CD14-positive monocyte (primary cell): ENCODE results near the gene BTBD6. TPM values are rescaled to one million over a fixed set of nuclear protein-coding genes. Genes with fewer than 3 reads are reported as not detected.
A peak's percentile ranks its signal among the peaks of the same experiment; 100 is the strongest.

Source experiments
- DNase-seq, 3 donors: peaks; one replicate each; pipeline ENCODE4 v3.0.0-alpha.2; 2011 to 2022
- H2AFZ ChIP-seq: 2 replicates; pipeline ENCODE4 v1.6.0; 2012; ENCODE audit warnings: mild to moderate bottlenecking, low read depth, low read length, inconsistent platforms; ENCODE audit not compliant: insufficient read depth, poor library complexity, severe bottlenecking
- H3K27ac ChIP-seq, 2 donors: 1 replicate in 1 of 2; 2 replicates in 1 of 2; pipeline ENCODE4 v1.5.1; 2012 to 2013; ENCODE audit warnings: low read length in 2 of 2, control low read depth in 1 of 2, inconsistent platforms in 1 of 2, low read depth in 1 of 2, mild to moderate bottlenecking in 1 of 2
- H3K27me3 ChIP-seq, 2 donors: one replicate each; pipeline versions ENCODE4 v1.6.0 to v1.6.1; 2011 to 2013; ENCODE audit warnings: low read length in 2 of 2; ENCODE audit not compliant: control insufficient read depth in 2 of 2, insufficient read depth in 2 of 2
- H3K36me3 ChIP-seq, 2 donors: replicated peaks in 1 of 2; 1 replicate in 1 of 2; 2 replicates in 1 of 2; pipeline versions ENCODE4 v1.5.1 to v1.6.1; 2012 to 2013; ENCODE audit warnings: low read length in 2 of 2, control low read depth in 1 of 2, inconsistent platforms in 1 of 2, mild to moderate bottlenecking in 1 of 2; ENCODE audit not compliant: insufficient read depth in 2 of 2, control insufficient read depth in 1 of 2
- H3K4me1 ChIP-seq, 2 donors: 1 replicate in 1 of 2; 2 replicates in 1 of 2; pipeline versions ENCODE4 v1.5.1 to v1.6.1; 2012 to 2013; ENCODE audit warnings: low read length in 2 of 2, control low read depth in 1 of 2, inconsistent platforms in 1 of 2, mild to moderate bottlenecking in 1 of 2, moderate library complexity in 1 of 2; ENCODE audit not compliant: insufficient read depth in 2 of 2, control insufficient read depth in 1 of 2
- H3K4me2 ChIP-seq: replicated peaks from 2 replicates; pipeline ENCODE3; 2012; ENCODE audit warnings: low read length, moderate library complexity, mild to moderate bottlenecking; ENCODE audit not compliant: poor library complexity, severe bottlenecking; ENCODE audit errors: extremely low read depth
- H3K4me3 ChIP-seq, 3 experiments: fragments of 200-600 bp in 1 of 3; sonication (generic) in 1 of 3; replicated peaks in 1 of 3; 1 replicate in 2 of 3; 2 replicates in 1 of 3; pipeline ENCODE4 v1.5.1; 2011 to 2013; ENCODE audit warnings: low read length in 3 of 3, mild to moderate bottlenecking in 3 of 3, control low read depth in 2 of 3, low read depth in 2 of 3, inconsistent platforms in 1 of 3, moderate library complexity in 1 of 3
- H3K79me2 ChIP-seq: 2 replicates; pipeline ENCODE4 v1.6.0; 2012; ENCODE audit warnings: mild to moderate bottlenecking, control low read depth, inconsistent platforms, low read length, moderate library complexity; ENCODE audit not compliant: insufficient read depth
- H3K9ac ChIP-seq: 2 replicates; pipeline ENCODE4 v1.6.0; 2017; ENCODE audit warnings: low read length, mild to moderate bottlenecking; ENCODE audit not compliant: insufficient read depth, poor library complexity, severe bottlenecking
- H3K9me3 ChIP-seq, 2 donors: replicated peaks in 1 of 2; 1 replicate in 1 of 2; 2 replicates in 1 of 2; pipeline versions ENCODE4 v1.5.1 to v1.6.1; 2012 to 2013; ENCODE audit warnings: low read length in 2 of 2, control low read depth in 1 of 2; ENCODE audit not compliant: control insufficient read depth in 1 of 2, insufficient read depth in 1 of 2
- H4K20me1 ChIP-seq: 2 replicates; pipeline ENCODE4 v1.6.0; 2012; ENCODE audit warnings: mild to moderate bottlenecking, low read length, control low read depth, moderate library complexity; ENCODE audit not compliant: insufficient read depth
- H3K27ac Mint-ChIP-seq, 7 donors: one replicate each; pipeline ENCODE4 v1.8.0; 2020; ENCODE audit warnings: mild to moderate bottlenecking in 7 of 7, mixed read lengths in 7 of 7, moderate library complexity in 6 of 7, inconsistent platforms in 2 of 7
- H3K27me3 Mint-ChIP-seq, 3 donors: one replicate each; pipeline ENCODE4 v1.8.0; 2021 to 2022; ENCODE audit warnings: low read depth in 3 of 3, mild to moderate bottlenecking in 3 of 3, mixed read lengths in 3 of 3, moderate library complexity in 3 of 3, inconsistent platforms in 1 of 3
- H3K36me3 Mint-ChIP-seq, 2 donors: one replicate each; pipeline ENCODE4 v1.8.0; 2020; ENCODE audit warnings: mixed read lengths in 2 of 2, inconsistent platforms in 1 of 2, mild to moderate bottlenecking in 1 of 2
- H3K4me1 Mint-ChIP-seq: one replicate; pipeline ENCODE4 v1.8.0; 2020; ENCODE audit warnings: mild to moderate bottlenecking, mixed read lengths
- H3K4me3 Mint-ChIP-seq, 2 donors: one replicate each; pipeline ENCODE4 v1.8.0; 2020; ENCODE audit warnings: mild to moderate bottlenecking in 2 of 2, mixed read lengths in 2 of 2, moderate library complexity in 1 of 2
- H3K9me3 Mint-ChIP-seq, 7 donors: one replicate each; pipeline ENCODE4 v1.8.0; 2020 to 2022; ENCODE audit warnings: mixed read lengths in 7 of 7, mild to moderate bottlenecking in 6 of 7, moderate library complexity in 6 of 7, inconsistent platforms in 2 of 7
- CTCF ChIP-seq: fragments of 200-600 bp; IDR thresholded peaks from one replicate; pipeline ENCODE4 v1.8.0; 2022; ENCODE audit warnings: antibody characterized with exemption, mild to moderate bottlenecking
- WGBS: methylation state at CpG from one replicate; pipeline ENCODE4 v1.1.5; 2013; ENCODE audit warnings: missing lambda C conversion rate; ENCODE audit not compliant: insufficient coverage; 5-methylcytosine and 5-hydroxymethylcytosine counted together
- intact Hi-C, 2 donors: fragments of 100-400 bp; cut with micrococcal nuclease; formaldehyde crosslinking; loops; one replicate each; pipeline versions ENCODE4 v1.15.0 to v1.15.1; 2023
- polyA plus RNA-seq, 3 donors: library from polyadenylated mRNA; depleted of rRNA in 1 of 3; unstranded in 2 of 3; stranded (reverse) in 1 of 3; fragments of 300-500 nt in 2 of 3; fragments of >200 nt in 1 of 3; fragmentation: Illumina TruSeq in 2 of 3; gene quantifications; 1 replicate in 2 of 3; 2 replicates in 1 of 3; pipeline ENCODE4 v1.2.3, GENCODE V29; 2012 to 2021

BTBD6 gene
- polyA plus RNA-seq, 3 donors: 1.3 to 24.4 (median 6.3) TPM

- Histone ChIP-seq H3K9me3 (no peaks in the 10 kb centered on the region), H3K9ac (no peak overlapping the region), H4K20me1 (no peaks in the 10 kb centered on the region), H3K4me3 (no peak overlapping the region), H3K79me2 (no peaks in the 10 kb centered on the region), H3K36me3 (peaks cover 52 to 97% of the 10 kb centered on the region in 2 donors), H3K27ac (no peak overlapping the region), H3K27me3 (no peaks in the 10 kb centered on the region), H3K4me2 (no peak overlapping the region), H2AFZ (no peak overlapping the region), H3K4me1 (no peaks in the 10 kb centered on the region)
- DNase-seq: no peak
- peak overlapping the region in 1 of 7 donors; percentile 73 for H3K27ac Mint-ChIP-seq
- H3K9me3 Mint-ChIP-seq: peaks cover 0 to 2% (median 0%) of the 10 kb centered on the region in 7 donors
- intact Hi-C loops: no loop called here
- H3K4me3 Mint-ChIP-seq: no peak overlapping the region
- H3K4me1 Mint-ChIP-seq: peaks cover 7% of the 10 kb centered on the region
- peaks cover 71 to 91% of the 10 kb centered on the region in 2 donors for H3K36me3 Mint-ChIP-seq
- no peak for TF ChIP-seq CTCF
- peaks cover 0 to 1% (median 0%) of the 10 kb centered on the region in 3 donors for H3K27me3 Mint-ChIP-seq
- WGBS: 93% methylated on average over 13 of the region's 16 CpGs
These were observed 25.1 kb upstream of the BTBD6 start for GRCh38 chr14:105223260-105223659.

DNA sequence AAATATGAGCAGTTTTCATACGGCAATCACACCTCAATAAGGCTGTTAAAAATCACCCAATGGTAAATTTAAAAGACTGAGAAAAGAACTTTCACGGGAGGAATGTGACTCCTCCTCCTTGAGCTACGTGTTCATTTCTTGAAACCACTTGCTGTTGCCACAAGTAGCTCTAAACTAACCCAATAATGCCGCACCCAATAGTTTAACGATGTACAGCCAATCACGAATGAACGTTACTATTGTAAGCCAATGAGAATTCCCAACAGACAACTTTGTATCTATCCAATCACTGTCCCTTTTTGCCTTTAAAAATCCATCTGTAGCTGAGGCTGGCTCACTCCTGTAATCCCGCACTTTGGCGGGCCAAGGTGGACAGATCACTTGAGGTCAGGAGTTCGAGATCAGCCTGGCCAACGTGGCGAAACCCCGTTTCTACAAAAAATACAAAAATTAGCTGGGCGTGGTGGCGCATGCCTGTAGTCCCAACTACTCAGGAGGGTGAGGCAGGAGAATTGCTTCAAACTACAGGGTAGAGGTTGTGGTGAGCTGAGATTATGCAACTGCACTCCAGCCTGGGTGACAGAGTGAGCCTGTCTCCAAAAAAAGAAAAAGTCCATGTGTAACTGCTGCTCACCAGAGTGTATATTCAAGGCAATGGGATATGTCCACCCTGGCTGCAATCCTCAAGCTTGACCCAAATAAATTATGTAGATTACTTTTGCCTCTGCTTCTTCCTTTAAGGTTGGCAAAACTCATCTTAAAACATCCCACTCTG is 24.4 kb upstream of the BTBD6 start:
- intact Hi-C loops: no loop called here
- H3K27ac Mint-ChIP-seq: peak overlapping the region in 1 of 7 donors; percentile 8
- H3K4me1 Mint-ChIP-seq: peaks cover 7% of the 10 kb centered on the region

More for the DNA sequence above, 24.4 kb upstream of the BTBD6 start:
- H3K27me3 Mint-ChIP-seq: peaks cover 0 to 1% (median 0%) of the 10 kb centered on the region in 3 donors
- Histone ChIP-seq H4K20me1 (no peaks in the 10 kb centered on the region), H3K9ac (no peak overlapping the region), H3K27me3 (no peaks in the 10 kb centered on the region), H3K9me3 (no peaks in the 10 kb centered on the region), H3K36me3 (peaks cover 45 to 90% of the 10 kb centered on the region in 2 donors), H2AFZ (no peak overlapping the region), H3K4me3 (no peak overlapping the region), H3K27ac (no peak overlapping the region), H3K79me2 (no peaks in the 10 kb centered on the region), H3K4me1 (no peaks in the 10 kb centered on the region), H3K4me2 (no peak overlapping the region)
- H3K9me3 Mint-ChIP-seq: no peaks in the 10 kb centered on the region
- no peak for TF ChIP-seq CTCF
- peaks cover 66 to 90% of the 10 kb centered on the region in 2 donors for H3K36me3 Mint-ChIP-seq
- WGBS: 86% methylated on average over 9 of the region's 15 CpGs
- no peak overlapping the region for H3K4me3 Mint-ChIP-seq
- no peak for DNase-seq
